ENCODE data around the gene SNX17. TPM values are rescaled to one million over a fixed set of nuclear protein-coding genes. Genes with fewer than 3 reads are reported as not detected.

SNX17 gene
- total and polyA plus RNA-seq, 2 of the 13 experiments (the other 11 are each of a cell fraction or from before 2014, with no cell fraction given) = 75.0 to 109 TPM

DNA sequence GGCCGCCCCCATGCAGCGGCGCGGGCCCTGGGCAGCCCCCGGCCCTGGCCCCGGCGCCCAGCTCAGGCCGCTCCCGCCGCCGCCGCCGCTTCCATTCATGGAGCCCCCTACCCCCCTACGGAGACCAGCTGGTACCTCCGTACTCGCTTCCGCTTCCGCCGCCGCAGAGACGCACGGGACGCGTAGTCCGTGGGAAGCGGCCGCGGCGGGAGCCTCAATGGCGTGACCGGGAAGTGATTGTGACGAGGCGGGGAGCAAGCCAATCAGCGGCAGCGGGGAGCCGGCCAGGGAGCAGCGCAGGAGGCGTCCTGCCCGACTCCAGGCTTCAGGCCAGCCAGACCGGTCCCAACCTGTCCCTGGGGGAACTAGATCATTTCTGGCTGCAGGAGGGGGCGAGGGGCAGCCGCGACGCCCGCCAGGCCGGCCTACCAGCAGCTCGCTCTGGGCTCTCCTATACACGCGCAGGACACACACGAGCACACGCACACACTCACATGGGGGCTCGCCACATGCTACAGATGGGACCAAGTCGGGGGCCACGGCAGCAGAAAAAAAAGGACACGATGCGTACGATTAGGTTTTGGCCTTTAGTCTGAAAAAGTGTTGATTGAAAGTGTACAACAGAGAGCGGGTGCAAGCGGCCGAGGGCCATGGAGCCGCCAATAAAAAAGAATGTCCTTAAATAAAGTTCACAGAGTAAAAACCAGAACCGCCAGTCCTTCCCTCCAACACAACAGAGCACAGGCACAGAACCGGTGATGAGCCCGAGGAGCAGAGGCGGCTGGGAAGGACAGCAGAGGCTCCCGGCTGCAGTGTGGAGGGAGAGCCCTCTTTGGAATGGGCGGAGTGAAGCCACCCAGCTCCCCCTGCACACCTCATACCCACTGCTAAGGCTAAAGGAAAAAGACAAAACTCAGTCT, 10.5 kb downstream of the SNX17 start, which contains the start of gene ZNF513 (continued):
- TF ChIP-seq GMEB1 (CRISPR knock-in tag; IDR thresholded peaks at IDR 0.05; ENCODE audit: borderline replicate concordance) (peak; percentile 77; the same call in 1 of the 2 replicates), ZFY (CRISPR knock-in tag; IDR thresholded peaks at IDR 0.05) (no peak), DMAP1 (CRISPR knock-in tag; IDR thresholded peaks at IDR 0.05) (no peak), SP2 (CRISPR knock-in tag; IDR thresholded peaks at IDR 0.05) (peak; percentile 55), HNRNPL (IDR thresholded peaks at IDR 0.05; ENCODE audit: low read depth, low read length) (no peak), RAD21 (CRISPR knock-in tag; IDR thresholded peaks at IDR 0.05) (peak; percentile 11; the same call in 1 of the 2 replicates), SPEN (CRISPR knock-in tag; IDR thresholded peaks at IDR 0.05; ENCODE audit: low read depth) (peak; percentile 64; the same call in 1 of the 2 replicates), ELF1 (CRISPR knock-in tag; IDR thresholded peaks at IDR 0.05) (peak; percentile 86), ZNF792 (CRISPR knock-in tag; IDR thresholded peaks at IDR 0.05) (no peak), ZFP36 (IDR thresholded peaks at IDR 0.05; ENCODE audit: borderline replicate concordance, low read depth, low read length, partially characterized antibody) (no peak), ARNTL (CRISPR knock-in tag; IDR thresholded peaks at IDR 0.05) (0 out of 2 replicates have a peak, but pooled peaks have one; percentile 51), AGO1 (IDR thresholded peaks at IDR 0.05; ENCODE audit: low read depth, low read length, poor library complexity, severe bottlenecking) (peak; percentile 97), GPBP1L1 (CRISPR knock-in tag; IDR thresholded peaks at IDR 0.05) (no peak), U2AF2 (IDR thresholded peaks at IDR 0.05; ENCODE audit: low read depth, low read length) (no peak), ZNF143 (CRISPR knock-in tag; IDR thresholded peaks at IDR 0.05) (peak; percentile 89), ZNF354B (CRISPR knock-in tag; IDR thresholded peaks at IDR 0.05) (no peak), ZNF326 (CRISPR knock-in tag; IDR thresholded peaks at IDR 0.05; ENCODE audit: borderline replicate concordance) (no peak), ZNF496 (CRISPR knock-in tag; IDR thresholded peaks at IDR 0.05; ENCODE audit: insufficient replicate concordance) (no peak), HCFC1 (IDR thresholded peaks at IDR 0.05; ENCODE audit: low read depth, low read length) (peak; percentile 76), TEAD3 (CRISPR knock-in tag; optimal IDR thresholded peaks at IDR 0.05; ENCODE audit: borderline replicate concordance) (peak; percentile 22), SAP130 (CRISPR knock-in tag; IDR thresholded peaks at IDR 0.05; ENCODE audit: low read depth) (0 out of 2 replicates have a peak, but pooled peaks have one; percentile 17), ARHGAP35 (CRISPR knock-in tag; IDR thresholded peaks at IDR 0.05; ENCODE audit: borderline replicate concordance) (peak; percentile 44; the same call in 1 of the 2 replicates)
- TF ChIP-seq, protein P1, sequence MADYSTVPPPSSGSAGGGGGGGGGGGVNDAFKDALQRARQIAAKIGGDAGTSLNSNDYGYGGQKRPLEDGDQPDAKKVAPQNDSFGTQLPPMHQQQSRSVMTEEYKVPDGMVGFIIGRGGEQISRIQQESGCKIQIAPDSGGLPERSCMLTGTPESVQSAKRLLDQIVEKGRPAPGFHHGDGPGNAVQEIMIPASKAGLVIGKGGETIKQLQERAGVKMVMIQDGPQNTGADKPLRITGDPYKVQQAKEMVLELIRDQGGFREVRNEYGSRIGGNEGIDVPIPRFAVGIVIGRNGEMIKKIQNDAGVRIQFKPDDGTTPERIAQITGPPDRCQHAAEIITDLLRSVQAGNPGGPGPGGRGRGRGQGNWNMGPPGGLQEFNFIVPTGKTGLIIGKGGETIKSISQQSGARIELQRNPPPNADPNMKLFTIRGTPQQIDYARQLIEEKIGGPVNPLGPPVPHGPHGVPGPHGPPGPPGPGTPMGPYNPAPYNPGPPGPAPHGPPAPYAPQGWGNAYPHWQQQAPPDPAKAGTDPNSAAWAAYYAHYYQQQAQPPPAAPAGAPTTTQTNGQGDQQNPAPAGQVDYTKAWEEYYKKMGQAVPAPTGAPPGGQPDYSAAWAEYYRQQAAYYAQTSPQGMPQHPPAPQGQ (CRISPR knock-in tag; IDR thresholded peaks at IDR 0.05; ENCODE audit: borderline replicate concordance) = no peak

Measured in HepG2 (cell line).